Activated CD4-positive, alpha-beta T cell treated with anti-CD3 and anti-CD28 coated beads, Interleukin-2, Interleukin-6, amounts not matched to agents 100 ng/mL and 50 ng/mL, durations not matched to agents 16 hours and 8 hours (primary cell): ENCODE measurements around the gene KMT2D.

Experiments
- DNase-seq: peaks from one replicate; pipeline ENCODE4 v3.0.0-alpha.2; 2020

KMT2D gene

GRCh38 chr12:49060237-49061156 lies at the start of gene KMT2D:
Gene KMT2D, minus strand, starts transcription at chr12:49060794. Its CDS starts 5,470 bp downstream, at chr12:49055324.
- peak; percentile 93 for DNase-seq

- no peak for DNase-seq
Measured at GRCh38 chr12:49109641-49110463, 49.3 kb upstream of the KMT2D start.

GRCh38 chr12:49108958-49109404 lies 48.4 kb upstream of the KMT2D start:
- DNase-seq: no peak

GRCh38 chr12:49105504-49106084 lies 45.0 kb upstream of the KMT2D start:
- DNase-seq: no peak

- no peak for DNase-seq
Measured at GRCh38 chr12:49104822-49105221, 44.2 kb upstream of the KMT2D start.

- DNase-seq: no peak
Measured at GRCh38 chr12:49100380-49100779, 39.8 kb upstream of the KMT2D start.

- DNase-seq: no peak
Measured at GRCh38 chr12:49098703-49099102, 38.1 kb upstream of the KMT2D start.

GRCh38 chr12:49098035-49098451 lies 37.4 kb upstream of the KMT2D start:
- DNase-seq: peak; percentile 74

- no peak for DNase-seq
Measured at GRCh38 chr12:49097381-49097780, 36.8 kb upstream of the KMT2D start.

GRCh38 chr12:49094975-49095365 lies 34.4 kb upstream of the KMT2D start:
- DNase-seq: no peak

- no peak for DNase-seq
Measured at GRCh38 chr12:49094160-49094974, 33.8 kb upstream of the KMT2D start, which contains the start of gene DHH. Gene DHH, minus strand, starts transcription at chr12:49094801. Its CDS starts 289 bp downstream, at chr12:49094512.

- no peak for DNase-seq
Measured at GRCh38 chr12:49093792-49094159, 33.2 kb upstream of the KMT2D start.

- no peak for DNase-seq
Measured at GRCh38 chr12:49092816-49093406, 32.3 kb upstream of the KMT2D start.

GRCh38 chr12:49092086-49092815 lies 31.7 kb upstream of the KMT2D start:
- DNase-seq: peak; percentile 71

GRCh38 chr12:49091836-49092085 lies 31.2 kb upstream of the KMT2D start:
- no peak for DNase-seq

GRCh38 chr12:49091056-49091835 lies 30.7 kb upstream of the KMT2D start:
- DNase-seq: no peak

- peak; percentile 61 for DNase-seq
Measured at GRCh38 chr12:49089821-49090773, 29.5 kb upstream of the KMT2D start.

GRCh38 chr12:49088932-49089330 lies 28.3 kb upstream of the KMT2D start:
- DNase-seq: no peak

GRCh38 chr12:49088150-49088931 lies 27.7 kb upstream of the KMT2D start:
- DNase-seq: peak; percentile 87
